ENCODE measurements around the gene SCRN1. TPM values are rescaled to one million over a fixed set of nuclear protein-coding genes. Genes with fewer than 3 reads are reported as not detected.

SCRN1 gene
- total RNA-seq, 1 donor: 45.6 TPM

DNA sequence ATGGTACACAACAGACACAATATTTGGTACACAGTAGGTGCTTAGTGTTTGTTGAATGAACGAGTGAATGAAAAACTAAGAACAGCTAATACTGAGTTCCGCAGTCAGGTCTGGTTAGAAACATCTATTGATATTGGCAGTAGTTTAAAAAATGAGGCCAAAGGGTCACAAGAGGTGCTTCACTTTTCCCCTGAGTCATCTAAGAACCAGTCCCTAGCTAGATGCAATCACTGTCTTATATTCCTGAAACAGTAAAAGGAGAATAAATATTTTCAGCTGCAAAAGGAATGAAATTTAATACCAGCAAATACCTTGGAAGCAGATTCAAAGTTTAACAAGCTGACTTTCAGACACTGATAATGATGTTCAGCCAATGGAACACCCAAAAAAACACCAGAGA, 54.5 kb downstream of the SCRN1 start:
- no peak overlapping the region for H3K4me2 ChIP-seq (ENCODE audit: insufficient read depth, low read length)
- DNase-seq (ENCODE audit: insufficient read length, low spot score, missing footprints): no peak
- no peaks in the 10 kb centered on the region for H3K9me3 ChIP-seq (ENCODE audit: low read depth, low read length)
- no peak overlapping the region for H2AFZ ChIP-seq (ENCODE audit: low read length)
- peaks cover 11% of the 10 kb centered on the region for H4K20me1 ChIP-seq (ENCODE audit: insufficient read depth, low read length)
- peaks cover 55% of the 10 kb centered on the region for H3K36me3 ChIP-seq (ENCODE audit: insufficient read depth, low read length)
- peaks cover 4% of the 10 kb centered on the region for H3K79me2 ChIP-seq (ENCODE audit: insufficient read depth, low read length)
- H3K4me1 ChIP-seq (ENCODE audit: insufficient read depth, low read length): peaks cover 11% of the 10 kb centered on the region
- TF ChIP-seq, protein P1, sequence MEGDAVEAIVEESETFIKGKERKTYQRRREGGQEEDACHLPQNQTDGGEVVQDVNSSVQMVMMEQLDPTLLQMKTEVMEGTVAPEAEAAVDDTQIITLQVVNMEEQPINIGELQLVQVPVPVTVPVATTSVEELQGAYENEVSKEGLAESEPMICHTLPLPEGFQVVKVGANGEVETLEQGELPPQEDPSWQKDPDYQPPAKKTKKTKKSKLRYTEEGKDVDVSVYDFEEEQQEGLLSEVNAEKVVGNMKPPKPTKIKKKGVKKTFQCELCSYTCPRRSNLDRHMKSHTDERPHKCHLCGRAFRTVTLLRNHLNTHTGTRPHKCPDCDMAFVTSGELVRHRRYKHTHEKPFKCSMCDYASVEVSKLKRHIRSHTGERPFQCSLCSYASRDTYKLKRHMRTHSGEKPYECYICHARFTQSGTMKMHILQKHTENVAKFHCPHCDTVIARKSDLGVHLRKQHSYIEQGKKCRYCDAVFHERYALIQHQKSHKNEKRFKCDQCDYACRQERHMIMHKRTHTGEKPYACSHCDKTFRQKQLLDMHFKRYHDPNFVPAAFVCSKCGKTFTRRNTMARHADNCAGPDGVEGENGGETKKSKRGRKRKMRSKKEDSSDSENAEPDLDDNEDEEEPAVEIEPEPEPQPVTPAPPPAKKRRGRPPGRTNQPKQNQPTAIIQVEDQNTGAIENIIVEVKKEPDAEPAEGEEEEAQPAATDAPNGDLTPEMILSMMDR (IDR thresholded peaks at IDR 0.05; ENCODE audit: extremely low read depth, low read depth, low read length): no peak
- no peak overlapping the region for H3K27ac ChIP-seq (ENCODE audit: low read depth, low read length)
- no peak overlapping the region for H3K4me3 ChIP-seq (ENCODE audit: insufficient read depth, low read length)
- H3K27me3 ChIP-seq (ENCODE audit: insufficient read depth, low read length): no peaks in the 10 kb centered on the region

DNA sequence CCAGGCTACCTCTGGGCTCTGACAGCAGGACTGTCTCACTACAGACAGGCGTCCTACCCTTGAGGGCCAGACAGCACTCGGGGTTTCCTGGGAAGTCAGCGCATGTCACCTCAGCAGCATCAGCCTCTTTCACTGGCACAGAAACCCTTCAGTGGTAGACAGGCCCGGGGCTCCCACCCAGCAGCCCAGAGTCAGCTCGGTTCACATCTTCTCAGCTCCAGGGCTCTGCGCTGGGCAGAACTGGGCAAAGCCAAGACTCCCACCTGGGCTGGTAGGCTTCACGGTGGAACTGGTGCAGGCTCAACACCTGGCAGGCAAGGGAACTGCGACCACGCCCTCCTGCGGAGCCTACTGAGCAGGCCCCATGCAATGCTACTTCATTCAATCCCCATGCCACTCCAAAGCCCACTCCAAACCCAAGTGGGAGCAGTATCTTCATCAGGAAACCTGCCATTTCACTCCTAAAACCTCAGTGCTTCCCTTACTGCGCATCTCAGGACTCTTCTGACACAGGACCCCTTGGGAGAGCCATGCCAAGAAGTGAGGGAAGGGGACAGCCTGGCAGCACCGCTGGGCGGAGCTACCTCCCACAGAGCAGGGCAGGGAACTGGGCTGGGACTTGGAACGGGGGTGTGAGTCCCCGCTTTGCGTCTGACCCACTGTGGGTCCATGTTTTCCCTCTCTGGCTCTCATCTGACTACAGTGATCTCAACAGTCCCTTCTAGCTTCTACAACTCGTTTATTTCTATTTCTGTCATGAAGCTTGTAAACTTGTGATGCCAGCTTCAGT, 60.4 kb downstream of the SCRN1 start:
- no peaks in the 10 kb centered on the region for H3K9me3 ChIP-seq (ENCODE audit: low read depth, low read length)
- peaks cover 4% of the 10 kb centered on the region for H3K79me2 ChIP-seq (ENCODE audit: insufficient read depth, low read length)
- H3K4me2 ChIP-seq (ENCODE audit: insufficient read depth, low read length): no peak overlapping the region
- no peak overlapping the region for H2AFZ ChIP-seq (ENCODE audit: low read length)
- TF ChIP-seq, protein P1 (IDR thresholded peaks at IDR 0.05; ENCODE audit: extremely low read depth, low read depth, low read length): no peak
- peaks cover 21% of the 10 kb centered on the region for H3K36me3 ChIP-seq (ENCODE audit: insufficient read depth, low read length)
- H3K4me3 ChIP-seq (ENCODE audit: insufficient read depth, low read length): no peak overlapping the region
- no peak for DNase-seq (ENCODE audit: insufficient read length, low spot score, missing footprints)
- H4K20me1 ChIP-seq (ENCODE audit: insufficient read depth, low read length): peaks cover 8% of the 10 kb centered on the region
- no peaks in the 10 kb centered on the region for H3K27me3 ChIP-seq (ENCODE audit: insufficient read depth, low read length)
- no peaks in the 10 kb centered on the region for H3K4me1 ChIP-seq (ENCODE audit: insufficient read depth, low read length)
- H3K27ac ChIP-seq (ENCODE audit: low read depth, low read length): no peak overlapping the region

DNA sequence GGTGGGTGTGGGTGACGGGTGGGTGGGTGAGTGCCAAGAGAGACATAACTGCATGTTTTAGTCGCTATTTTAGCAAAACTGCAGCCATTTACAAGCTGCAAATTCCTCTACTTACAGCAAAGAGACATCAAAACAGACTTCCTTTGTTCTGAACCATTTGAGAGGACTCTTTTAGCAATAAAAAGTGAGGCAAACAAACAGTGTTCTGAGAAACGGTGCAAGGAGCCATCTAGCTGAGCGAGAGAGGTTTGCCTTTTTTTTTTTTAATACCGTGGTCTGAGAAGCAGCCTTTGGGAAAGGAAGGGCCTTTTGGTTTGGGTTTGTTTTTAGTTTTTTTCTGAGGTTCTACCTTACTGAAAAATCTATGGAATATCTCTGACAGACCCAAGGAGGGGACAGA, 62.9 kb downstream of the SCRN1 start:
- Histone ChIP-seq H2AFZ (ENCODE audit: low read length) (no peak overlapping the region), H3K79me2 (ENCODE audit: insufficient read depth, low read length) (peaks cover 4% of the 10 kb centered on the region), H3K9me3 (ENCODE audit: low read depth, low read length) (no peaks in the 10 kb centered on the region), H3K4me1 (ENCODE audit: insufficient read depth, low read length) (no peaks in the 10 kb centered on the region), H3K4me2 (ENCODE audit: insufficient read depth, low read length) (no peak overlapping the region), H3K36me3 (ENCODE audit: insufficient read depth, low read length) (peaks cover 34% of the 10 kb centered on the region), H4K20me1 (ENCODE audit: insufficient read depth, low read length) (peaks cover 8% of the 10 kb centered on the region), H3K4me3 (ENCODE audit: insufficient read depth, low read length) (no peak overlapping the region), H3K27ac (ENCODE audit: low read depth, low read length) (no peak overlapping the region), H3K27me3 (ENCODE audit: insufficient read depth, low read length) (no peaks in the 10 kb centered on the region)
- DNase-seq (ENCODE audit: insufficient read length, low spot score, missing footprints): no peak
- TF ChIP-seq, protein P1 (IDR thresholded peaks at IDR 0.05; ENCODE audit: extremely low read depth, low read depth, low read length): no peak

DNA sequence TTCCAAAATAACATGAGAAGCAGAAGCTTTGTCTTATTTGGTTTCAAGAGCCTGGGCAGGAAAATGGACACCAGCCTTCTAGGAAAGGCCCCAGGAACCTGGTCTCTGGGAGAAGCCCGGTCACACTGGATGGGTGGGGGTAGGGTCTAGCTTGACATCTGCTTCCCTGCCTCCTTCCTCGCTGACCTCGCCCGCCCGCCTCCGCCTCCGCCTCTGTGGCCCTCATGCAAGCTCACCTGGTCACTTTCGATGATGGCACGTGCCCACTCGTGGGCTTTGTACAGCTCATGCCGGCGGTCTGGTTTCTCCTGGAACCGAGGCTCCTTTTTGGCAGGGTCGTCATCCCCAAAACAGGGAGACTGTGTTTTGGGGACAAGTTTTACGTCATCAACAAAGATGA, 63.4 kb downstream of the SCRN1 start:
- no peak overlapping the region for H3K4me3 ChIP-seq (ENCODE audit: insufficient read depth, low read length)
- peaks cover 9% of the 10 kb centered on the region for H4K20me1 ChIP-seq (ENCODE audit: insufficient read depth, low read length)
- H2AFZ ChIP-seq (ENCODE audit: low read length): no peak overlapping the region
- H3K36me3 ChIP-seq (ENCODE audit: insufficient read depth, low read length): peaks cover 34% of the 10 kb centered on the region
- H3K27me3 ChIP-seq (ENCODE audit: insufficient read depth, low read length): no peaks in the 10 kb centered on the region
- TF ChIP-seq, protein P1 (IDR thresholded peaks at IDR 0.05; ENCODE audit: extremely low read depth, low read depth, low read length): no peak
- H3K27ac ChIP-seq (ENCODE audit: low read depth, low read length): no peak overlapping the region
- H3K79me2 ChIP-seq (ENCODE audit: insufficient read depth, low read length): peaks cover 4% of the 10 kb centered on the region
- no peaks in the 10 kb centered on the region for H3K4me1 ChIP-seq (ENCODE audit: insufficient read depth, low read length)
- H3K9me3 ChIP-seq (ENCODE audit: low read depth, low read length): no peaks in the 10 kb centered on the region
- no peak for DNase-seq (ENCODE audit: insufficient read length, low spot score, missing footprints)
- no peak overlapping the region for H3K4me2 ChIP-seq (ENCODE audit: insufficient read depth, low read length)
